Right ventricle myocardium inferior (tissue), 1 donor: ENCODE results near the gene ALKBH7. TPM values are rescaled to one million over a fixed set of nuclear protein-coding genes. Genes with fewer than 3 reads are reported as not detected.
"Not testable (repeated sequence)": the region's sequence is repeated elsewhere in the genome, so short reads cannot be mapped to it uniquely, and the experiment has no call there.

Experiments used
- ATAC-seq: fragments of 200-7000 bp; cut with Tn5 transposase; one replicate; pipeline ENCODE4 v1.9.1; 2020; ENCODE audit warnings: mild to moderate bottlenecking, moderate library complexity
- DNase-seq: peaks from one replicate; pipeline ENCODE4 v3.0.0; 2021; ENCODE audit errors: missing footprints
- intact Hi-C: fragments of 100-400 bp; cut with DNase I; formaldehyde crosslinking; loops from one replicate; pipeline ENCODE4 v1.11.0; 2022
- total RNA-seq: library from RNA; stranded (reverse); fragmentation: NEBNext Ultra II Directional; extraction: Animal tissue kit (Norgen Biotek cat#: 25700); gene quantifications from one replicate; pipeline ENCODE4 v1.2.1, GENCODE V29; 2021
- donor health status: DM: no; HTN: yes; CAD: no; lungs with severe emphysema.

Gene ALKBH7
- total RNA-seq, 1 donor from 2014 or later: 134 TPM

DNA sequence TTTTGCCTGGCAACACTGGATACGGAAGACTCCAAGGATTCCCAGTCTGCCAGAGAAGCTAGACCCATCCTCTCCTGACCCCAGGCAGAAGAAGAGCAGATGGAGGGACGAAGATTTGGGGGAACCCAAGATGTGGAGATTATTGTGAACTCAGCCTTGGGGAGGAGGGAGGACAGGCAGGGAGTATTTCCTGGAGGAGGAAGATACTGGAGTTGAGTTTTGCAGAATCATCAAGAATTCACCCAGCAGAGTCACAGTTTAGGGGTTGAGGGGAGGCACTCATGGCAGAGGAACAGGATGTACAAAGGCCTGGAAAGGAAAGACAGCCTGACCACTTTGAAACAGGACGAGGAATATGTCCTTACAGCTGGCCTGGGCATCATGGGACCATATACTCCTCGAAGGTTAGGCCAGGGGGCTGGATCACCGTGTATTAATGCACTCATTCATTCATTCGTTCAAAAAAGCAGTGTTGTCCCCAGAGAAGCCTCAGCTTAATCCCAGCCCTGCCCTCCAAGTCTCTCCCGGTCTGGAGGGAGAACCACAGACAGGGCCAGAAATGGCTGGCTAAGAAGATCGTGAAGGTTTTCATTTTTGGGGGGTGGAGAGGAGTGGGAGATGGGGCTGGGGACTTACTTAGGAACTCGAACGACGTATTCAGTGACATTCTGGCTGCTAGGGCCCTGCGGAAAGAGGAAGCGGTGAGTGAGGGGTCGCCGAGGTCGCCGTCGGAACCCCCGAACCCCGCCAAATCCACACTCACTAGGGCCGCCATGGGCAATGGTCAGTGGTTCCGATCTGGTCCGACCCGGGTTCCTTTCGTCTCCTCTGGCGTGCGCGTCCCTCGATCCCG is 19.9 kb downstream of the ALKBH7 start:
- ATAC-seq (no peak), DNase-seq (peak; percentile 35)
- intact Hi-C loops: loop anchor here (1.0 to 2.0 kb wide), 2 partner anchors 20 to 31 kb away; partner anchors contain the start of genes ALKBH7 and CLPP

DNA sequence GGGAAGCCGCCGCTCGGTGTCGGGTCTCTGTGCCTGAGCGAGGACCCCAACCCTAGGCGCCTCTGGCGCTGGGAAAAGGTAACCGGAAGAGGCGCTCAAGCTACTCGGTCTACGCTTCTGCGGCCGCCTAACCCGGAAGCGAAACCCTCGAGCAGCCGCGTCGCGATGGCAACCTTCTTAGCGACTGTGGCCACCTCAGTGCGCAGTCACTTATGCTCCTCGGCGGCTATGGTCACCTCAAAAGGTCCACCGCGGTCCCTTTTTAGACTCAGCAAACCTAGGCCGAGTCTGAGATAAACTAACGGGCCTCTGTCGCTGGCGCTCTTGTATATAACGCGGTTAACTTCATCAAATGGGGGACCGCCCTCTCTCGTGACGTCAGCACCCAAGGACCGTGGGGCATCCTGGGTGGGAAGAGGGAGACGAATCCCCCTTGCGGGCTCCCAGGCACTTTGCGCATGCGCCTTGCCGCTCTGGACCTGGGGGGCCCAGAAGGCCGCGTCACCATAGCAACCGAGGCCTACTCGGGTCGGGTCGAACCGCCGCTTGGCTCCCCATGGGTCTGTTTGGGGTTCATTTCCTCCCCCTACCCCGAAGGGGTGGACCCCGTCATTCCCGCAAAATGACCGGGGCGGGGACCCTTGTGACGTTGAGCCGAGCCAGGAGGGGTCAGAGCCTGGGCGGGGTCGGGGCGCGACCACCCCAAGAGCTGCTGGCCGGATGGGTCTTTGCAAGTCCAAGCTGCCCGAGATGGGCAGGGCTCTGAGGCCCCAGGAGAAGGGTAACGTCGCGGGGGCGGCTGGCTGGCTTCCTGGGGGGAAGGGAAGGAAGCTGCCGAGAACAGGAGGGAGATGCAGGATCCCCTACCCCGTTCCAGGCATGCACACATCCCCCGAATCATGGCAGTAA is 20.7 kb downstream of the ALKBH7 start, which contains the start of gene GTF2F1:
GTF2F1 (minus strand) TSS at position 91 of the 909 bp plus-strand sequence. CDS start 169 bp downstream, outside the sequence.
- ATAC-seq (peak; percentile 95), DNase-seq (peak; percentile 97)
- intact Hi-C loops: loop anchor here (1.0 to 2.0 kb wide), 2 partner anchors 21 to 32 kb away; partner anchors contain the start of genes ALKBH7 and CLPP

DNA sequence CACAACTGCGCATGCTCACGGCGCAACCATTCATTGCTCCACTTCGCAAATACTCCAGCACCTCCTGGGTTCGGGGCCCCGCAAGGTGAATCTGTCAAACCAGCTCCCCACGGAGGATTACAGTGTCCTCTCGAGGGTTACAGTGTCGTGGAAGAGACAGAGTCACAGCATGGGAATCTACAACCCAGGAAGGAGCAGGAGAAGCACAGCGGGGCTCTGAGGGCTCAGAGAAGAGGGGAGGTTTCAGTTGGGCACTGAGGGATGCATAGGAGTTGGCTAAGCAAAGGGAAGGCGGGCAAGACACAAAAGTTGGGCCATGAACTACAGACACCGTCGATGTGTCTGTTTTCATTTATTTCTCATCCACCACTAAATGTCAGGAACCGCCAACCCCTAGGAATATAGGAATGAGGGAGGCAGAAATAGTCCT is 21.4 kb downstream of the ALKBH7 start:
- no peak for DNase-seq
- ATAC-seq: no peak
- intact Hi-C loops: loop anchor here (1.0 to 2.0 kb wide), 2 partner anchors 21 to 33 kb away; partner anchors contain the start of genes ALKBH7 and CLPP

DNA sequence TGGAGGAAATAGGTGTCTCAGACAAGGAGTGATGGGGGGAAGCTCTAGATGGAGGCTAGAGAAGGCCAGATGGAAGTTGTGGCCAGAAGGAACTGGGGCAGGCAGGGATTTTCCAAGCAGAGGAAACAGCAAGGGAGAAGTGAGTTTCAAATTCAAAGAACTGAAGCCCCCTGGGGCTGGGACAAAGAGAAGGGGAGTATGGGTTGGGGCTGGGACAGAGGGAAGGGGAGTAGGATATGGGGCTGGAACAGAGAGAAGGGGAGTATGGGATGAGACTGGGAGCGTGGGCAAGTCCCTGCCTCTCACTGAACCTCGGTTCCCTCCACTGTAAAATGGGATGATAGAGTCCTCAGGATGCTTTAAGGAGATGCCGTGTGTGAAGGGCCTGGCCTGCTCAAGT is 22.2 kb downstream of the ALKBH7 start:
- ATAC-seq (no peak), DNase-seq (no peak)
- intact Hi-C loops: no loop called here

DNA sequence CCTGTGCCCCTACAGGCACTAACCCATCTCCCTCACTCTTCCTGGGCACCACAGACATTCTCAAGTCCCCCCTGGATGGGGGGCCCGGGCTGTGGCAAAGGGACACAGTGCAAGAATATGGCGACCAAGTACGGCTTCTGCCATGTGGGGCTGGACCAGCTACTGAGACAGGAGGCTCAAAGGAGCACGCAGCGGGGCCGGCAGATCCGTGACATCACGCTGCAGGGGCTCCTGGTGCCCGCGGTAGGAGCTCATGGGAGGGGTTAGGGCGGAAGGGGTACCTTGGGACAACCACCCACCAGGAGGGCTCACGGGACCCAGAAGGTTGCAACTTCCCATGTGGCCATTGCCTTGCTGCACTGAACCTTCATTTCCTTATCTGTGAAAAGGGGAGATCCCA is 23.7 kb downstream of the ALKBH7 start:
- intact Hi-C loops: no loop called here
- ATAC-seq (no peak), DNase-seq (peak; percentile 45)

DNA sequence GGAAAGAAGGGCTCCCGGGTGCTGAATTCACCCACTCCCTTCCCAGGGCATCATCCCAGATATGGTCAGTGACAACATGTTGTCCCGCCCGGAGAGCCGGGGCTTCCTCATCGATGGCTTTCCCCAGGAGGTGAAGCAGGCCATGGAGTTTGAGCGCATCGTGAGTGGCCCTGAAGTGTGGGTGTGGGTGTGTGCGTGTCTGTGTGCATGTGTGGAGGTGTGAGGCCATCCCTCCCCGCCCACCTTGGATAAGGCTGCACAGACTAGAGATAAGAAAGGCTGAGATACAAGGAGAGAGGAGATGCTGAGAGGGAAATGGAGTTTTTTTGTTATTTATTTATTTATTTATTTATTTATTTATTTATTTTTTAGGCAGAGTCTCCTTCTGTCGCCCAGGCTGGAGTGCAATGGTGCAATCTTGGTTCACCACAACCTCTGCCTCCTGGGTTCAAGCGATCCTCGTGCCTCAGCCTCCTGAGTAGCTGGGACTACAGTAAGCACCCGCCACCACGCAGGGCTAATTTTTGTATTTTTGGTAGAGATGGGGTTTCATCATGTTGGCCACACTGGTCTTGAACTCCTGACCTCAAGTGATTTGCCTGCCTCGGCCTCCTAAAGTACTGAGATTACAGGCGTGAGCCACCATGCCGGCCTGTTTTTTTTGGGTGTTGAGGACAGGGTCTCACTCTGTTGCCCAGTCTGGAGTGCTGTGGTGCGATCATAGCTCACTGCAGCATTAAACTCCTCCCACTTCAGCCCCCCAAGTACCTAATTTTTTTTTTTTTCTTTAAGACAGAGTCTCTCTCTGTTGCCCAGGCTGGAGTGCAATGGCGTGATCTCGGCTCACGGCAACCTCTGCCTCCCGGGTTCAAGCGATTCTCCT is 27.7 kb downstream of the ALKBH7 start:
- intact Hi-C loops, ATAC-seq: not testable (repeated sequence)
- DNase-seq: peak; percentile 15

DNA sequence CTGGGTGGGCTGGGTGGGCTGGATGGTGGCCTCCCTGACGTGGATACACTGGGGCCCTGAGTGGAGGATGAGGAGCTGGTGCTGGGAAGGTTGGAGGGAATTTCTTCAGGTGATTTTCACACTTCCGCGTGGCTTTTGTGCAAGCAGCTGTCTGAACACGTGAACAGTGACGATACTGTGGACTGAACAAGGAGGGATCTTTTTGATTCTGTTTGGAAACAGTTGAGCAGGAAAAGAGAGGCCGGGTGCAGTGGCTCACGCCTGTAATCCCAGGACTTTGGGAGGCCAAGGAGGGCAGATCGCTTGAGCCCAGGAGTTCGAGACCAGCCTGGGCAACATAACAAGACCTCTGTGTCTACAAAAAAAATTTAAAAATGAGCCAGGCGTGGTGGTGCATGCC is 29.5 kb downstream of the ALKBH7 start:
- intact Hi-C loops: no loop called here
- no peak for DNase-seq
- no peak for ATAC-seq

DNA sequence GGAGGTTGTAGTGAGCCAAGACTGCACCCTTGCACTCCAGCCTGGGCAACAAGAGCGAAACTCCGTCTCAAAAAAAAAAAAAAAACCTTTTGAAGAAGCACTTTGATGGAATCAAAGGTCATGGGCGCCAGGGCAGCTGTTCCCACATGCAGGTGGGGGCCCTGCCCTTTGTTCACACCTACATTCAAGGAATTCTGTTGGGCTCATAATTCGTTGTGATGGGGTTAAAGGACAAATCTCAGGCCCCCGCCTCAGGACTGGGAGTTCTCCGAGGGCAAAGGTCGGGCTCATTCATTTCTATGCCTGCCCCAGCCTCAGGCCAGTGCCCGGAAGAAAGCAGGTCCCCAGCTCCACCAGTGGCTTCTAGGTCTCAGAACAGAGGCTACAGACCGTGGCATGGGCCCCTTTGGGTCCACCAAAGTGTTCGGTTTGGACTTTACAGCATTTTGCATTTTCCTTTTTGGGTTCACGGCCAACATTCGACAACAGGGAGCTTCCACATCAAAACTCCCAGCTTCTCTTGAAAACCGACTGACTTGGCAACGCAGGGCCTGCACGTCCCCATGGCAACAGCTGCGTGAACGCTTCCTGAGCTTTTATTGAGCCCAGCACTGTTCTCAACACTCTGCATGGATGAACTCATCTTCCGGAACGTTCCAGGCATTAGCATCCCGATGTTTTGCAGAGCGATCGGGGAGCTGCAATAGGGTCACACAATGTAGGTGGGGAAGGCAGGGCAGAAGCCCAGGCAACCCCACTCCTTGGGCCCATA is 30.4 kb downstream of the ALKBH7 start:
- DNase-seq (peak; percentile 72), ATAC-seq (no peak)
- intact Hi-C loops: no loop called here

DNA sequence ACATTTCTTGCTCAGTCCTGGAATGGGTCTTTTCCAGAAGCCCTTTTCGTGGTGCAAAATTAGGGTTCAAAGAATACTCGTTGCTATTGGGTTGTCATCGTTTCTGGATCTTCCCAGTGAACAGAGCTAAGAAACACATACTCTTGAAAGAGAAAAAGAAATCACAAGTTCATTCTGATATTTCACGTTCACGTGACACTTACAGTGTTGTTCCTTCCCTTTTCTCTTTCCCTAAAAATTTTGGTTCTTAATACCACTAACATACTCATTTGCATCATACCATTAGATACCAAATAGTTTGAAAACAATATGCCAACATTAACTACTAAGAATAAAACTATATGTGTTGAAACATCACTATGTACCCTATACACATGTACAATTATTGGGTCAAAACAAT is 33.8 kb downstream of the ALKBH7 start:
- intact Hi-C loops: no loop called here
- ATAC-seq (no peak), DNase-seq (no peak)

DNA sequence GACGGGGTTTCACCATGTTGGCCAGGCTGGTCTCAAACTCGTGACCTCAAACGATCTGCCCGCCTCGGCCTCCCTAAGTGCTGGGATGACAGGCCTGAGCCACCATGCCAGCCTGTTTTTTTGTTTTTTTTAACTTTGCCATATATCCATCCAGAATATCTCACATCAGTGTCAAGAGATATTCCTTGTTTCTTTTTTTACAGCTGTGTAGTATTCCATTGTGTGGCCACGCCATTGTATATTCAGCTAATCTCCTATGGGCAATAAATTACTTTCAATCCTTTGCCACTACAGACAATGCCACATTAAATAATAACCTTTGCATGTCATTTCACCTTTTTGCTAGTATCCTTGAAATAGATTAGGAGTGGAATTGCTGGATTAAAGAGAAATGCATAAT is 36.8 kb downstream of the ALKBH7 start:
- ATAC-seq: no peak
- intact Hi-C loops: no loop called here
- DNase-seq: no peak

DNA sequence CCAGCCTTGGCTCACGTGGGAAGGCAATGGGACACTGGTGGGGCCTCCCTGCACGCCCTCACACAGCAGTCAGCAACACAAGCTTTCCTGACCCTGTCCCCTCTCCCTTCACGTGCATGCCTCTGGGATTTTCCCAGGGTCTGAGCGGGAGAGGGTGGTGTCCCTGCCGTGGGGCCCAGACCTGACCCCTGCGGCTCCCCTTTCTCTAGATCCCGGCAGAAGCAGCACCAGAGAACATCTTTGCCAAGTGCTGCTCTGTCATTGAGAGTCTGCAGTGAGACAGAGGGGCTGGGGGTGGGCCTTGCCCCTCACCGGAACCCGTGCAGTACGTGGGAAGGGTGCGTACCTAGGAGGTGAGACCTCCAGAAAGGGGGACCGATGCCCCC is 39.5 kb downstream of the ALKBH7 start:
- intact Hi-C loops: no loop called here
- DNase-seq: no peak
- peak; percentile 3 for ATAC-seq

DNA sequence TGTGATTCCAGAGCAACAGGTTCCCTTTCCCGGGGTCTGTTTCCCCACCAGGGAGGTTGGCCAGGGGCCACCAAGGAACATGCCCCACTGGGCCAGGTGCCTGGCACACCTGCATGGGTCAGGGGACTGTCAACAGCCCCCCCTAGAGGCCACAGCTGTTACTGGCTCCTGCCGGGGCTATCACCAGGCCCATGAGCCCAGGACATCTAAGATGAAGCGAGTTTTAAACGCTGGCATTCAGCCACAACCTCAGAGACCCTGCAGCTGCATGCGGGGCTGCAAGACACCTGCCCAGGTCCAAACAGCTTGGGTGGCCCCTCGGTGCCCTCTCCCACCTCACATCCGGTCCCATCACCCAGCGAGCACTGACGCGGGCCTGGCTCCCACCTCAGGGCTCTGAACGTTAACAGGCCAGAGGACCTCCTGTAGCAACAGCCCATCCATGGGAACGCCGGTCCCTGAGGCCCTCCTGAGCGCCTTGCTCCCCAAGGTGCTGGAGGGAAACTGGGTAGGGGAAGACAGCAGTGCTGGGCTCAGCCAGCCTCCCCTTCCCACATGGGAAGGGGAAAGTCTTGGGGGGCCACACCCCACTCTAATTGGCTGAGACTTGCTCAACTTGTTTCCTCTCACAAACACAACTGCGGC is 40.0 kb downstream of the ALKBH7 start:
- DNase-seq (peak; percentile 60), ATAC-seq (peak; percentile 18)
- intact Hi-C loops: no loop called here

DNA sequence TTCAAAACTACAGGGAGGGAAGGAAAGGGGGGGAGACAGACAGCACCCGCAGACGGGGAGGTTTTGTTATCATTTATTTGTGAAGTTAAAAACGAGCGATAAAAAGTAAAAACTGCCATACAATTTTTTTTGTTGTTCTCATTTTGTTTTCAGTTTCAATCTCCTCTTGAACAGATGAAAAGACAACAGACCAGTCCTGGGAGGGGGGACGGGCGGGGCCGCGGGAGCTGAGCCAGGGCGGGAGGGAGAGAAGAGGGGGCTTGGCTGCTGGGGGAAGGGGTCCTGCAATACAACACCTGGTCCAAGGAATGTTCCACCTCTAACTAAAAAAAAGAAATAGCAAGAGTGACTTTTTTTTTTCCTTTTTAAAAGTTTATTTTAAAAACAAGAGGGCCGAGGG is 40.7 kb downstream of the ALKBH7 start:
- DNase-seq: peak; percentile 20
- ATAC-seq: no peak
- intact Hi-C loops: no loop called here

DNA sequence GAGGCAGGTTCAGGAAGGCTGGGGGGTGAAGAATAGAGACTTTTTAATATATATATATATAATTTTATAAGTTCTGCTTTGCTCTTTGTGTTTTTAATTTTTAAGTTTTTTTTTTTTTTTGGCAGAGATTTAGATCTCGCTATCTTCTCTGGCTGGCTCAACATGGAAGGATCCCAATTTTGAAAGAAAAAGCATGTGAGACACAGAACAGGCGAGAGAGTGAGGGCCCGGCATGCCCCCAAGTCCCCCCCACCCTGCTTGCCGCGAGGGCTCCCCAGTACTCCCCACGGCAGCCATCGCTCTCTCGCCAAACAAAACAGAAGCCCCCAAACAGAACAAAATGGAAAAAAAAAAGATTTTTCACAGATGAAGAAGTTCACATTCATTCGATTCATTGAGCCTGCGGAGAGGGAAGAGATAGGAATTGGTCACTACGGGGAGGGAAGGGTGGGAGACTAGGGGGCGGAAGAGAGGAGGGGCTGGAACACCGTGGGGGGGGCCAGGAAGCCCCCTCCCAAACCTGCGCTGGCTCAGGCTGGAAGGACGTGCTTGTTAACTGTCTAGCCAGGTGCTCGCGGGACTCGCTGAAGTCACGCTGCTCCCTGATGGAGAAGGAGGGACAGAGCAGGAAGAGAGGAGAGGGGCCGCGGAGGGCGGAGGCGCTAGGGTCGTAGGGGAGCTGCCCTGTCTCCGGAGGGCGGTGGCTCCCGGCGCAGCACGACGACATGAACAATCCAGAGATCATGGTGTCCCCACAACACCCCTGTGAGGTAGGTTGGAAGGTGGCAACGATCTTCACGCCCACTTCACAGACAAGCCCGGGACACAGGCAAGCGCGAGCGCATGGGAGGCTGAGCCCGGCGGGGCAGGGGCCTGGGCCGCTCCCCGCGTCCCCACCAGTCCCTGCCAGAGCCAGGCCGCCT is 41.4 kb downstream of the ALKBH7 start:
- intact Hi-C loops: no loop called here
- ATAC-seq (no peak), DNase-seq (peak; percentile 32)

DNA sequence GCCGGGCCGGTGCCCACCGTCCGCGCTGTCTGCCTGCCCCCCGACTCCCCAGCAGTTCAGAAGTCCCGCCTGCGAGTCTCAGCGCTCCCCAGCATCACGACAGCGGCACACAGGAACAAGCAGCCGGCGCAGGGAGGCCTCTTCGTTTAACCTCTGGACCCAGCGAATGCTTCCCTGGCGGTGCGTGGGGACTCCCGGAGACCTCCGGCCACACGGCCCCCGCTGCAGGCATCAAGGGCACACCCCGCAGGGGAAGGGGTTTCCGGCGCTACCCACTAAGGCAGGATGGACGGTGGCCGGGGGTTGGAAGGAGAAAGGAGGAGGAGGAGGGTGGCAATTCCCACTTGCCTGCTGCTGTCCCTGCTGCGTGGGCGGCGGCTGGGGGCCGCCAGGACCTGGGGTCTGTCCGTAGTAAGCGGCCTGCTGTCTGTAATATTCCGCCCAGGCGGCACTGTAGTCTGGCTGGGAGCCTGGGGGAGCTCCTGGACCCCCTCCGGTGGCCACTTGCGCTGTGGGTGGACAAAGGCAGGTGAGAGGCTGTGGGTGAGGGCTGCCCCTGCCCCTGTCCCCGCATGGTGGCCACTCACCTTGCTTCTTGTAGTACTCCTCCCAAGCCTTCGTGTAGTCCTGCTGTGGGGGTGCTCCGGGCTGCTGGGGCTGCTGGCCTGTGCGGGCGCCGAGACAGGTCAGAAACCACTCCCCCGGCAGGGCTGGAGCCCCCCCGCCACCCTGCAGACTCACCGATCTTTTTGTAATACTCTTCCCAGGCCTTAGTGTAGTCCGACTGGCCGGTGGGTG is 42.4 kb downstream of the ALKBH7 start:
- DNase-seq (peak; percentile 63), ATAC-seq (no peak)
- intact Hi-C loops: no loop called here
